Stimulated activated CD8-positive, alpha-beta memory T cell treated with anti-CD3 and anti-CD28 coated beads, Interleukin-7, amount 100 ng/mL, for 48 hours (primary cell): ENCODE results near the gene CARD11.
"Not testable (repeated sequence)": the region's sequence is repeated elsewhere in the genome, so short reads cannot be mapped to it uniquely, and the experiment has no call there.

Experiments used
- DNase-seq, 2 donors: peaks; one replicate each; pipeline ENCODE4 v3.0.0-alpha.2; 2020; ENCODE audit warnings: low read depth in 1 of 2; ENCODE audit errors: extremely low read depth in 1 of 2

CARD11 gene

DNA sequence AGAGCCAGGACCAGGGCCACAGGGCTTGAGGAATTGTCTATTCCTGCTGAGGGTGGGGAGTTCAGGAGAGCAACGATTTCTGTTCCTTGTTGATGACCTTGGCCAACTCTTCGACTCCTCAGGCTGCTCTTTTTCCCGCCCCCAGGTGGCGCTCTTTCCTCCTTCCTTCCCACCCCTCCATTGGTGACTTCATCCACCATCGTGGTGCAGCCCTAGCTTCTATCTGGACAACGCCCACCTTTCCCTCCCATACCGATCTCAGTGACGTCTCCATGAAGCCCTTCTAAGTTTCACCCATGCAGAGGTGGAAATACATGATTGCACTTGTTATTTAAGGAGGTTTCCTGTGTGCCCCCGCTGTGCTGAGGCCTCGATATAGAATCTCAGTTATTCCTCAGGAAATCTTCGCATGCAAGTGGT is 22.1 kb upstream of the CARD11 start:
- DNase-seq = peak; percentile 51 to 64

DNA sequence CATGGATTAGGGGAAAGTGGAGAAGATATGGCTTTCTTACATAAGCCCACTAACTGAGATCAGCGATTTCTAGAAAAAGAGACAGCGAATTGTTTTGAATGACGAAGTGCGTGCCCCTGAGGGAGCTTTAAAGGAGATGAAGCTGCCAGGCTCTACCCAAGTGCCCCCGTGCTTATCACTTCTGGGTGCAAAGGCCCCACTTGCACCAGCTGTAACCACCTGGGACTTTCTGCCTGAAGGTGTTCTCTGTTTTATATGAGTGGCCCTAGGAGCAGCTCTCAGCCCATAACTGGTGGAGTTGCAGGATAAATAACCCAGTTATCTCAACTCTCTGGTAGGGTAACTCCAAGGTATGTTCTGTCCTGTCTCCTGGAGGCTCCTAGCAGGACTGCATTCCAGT is 20.4 kb upstream of the CARD11 start:
- no peak for DNase-seq

GRCh38 chr7:3063016-3063753 is 19.5 kb upstream of the CARD11 start:
- DNase-seq = peak; percentile 68 to 87

DNA sequence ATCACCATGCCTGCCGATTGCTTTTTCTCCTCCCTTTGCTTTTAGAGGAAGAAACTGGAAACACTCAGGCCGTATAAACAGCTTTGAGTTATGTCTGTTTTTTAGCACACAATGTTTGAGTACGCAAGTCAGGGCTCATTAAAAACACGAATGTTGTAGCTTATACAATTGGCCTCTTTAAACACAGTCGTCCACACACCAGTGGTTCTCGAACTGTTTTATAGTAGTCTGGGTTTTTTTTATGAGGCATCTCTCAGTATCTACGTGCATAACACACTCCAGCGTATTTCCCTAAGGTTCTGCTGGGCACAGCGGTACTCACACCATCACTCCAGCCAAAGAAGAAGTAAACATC is 13.4 kb upstream of the CARD11 start:
- DNase-seq = no peak

GRCh38 chr7:3056234-3057065 is 12.8 kb upstream of the CARD11 start:
- no peak for DNase-seq

DNA sequence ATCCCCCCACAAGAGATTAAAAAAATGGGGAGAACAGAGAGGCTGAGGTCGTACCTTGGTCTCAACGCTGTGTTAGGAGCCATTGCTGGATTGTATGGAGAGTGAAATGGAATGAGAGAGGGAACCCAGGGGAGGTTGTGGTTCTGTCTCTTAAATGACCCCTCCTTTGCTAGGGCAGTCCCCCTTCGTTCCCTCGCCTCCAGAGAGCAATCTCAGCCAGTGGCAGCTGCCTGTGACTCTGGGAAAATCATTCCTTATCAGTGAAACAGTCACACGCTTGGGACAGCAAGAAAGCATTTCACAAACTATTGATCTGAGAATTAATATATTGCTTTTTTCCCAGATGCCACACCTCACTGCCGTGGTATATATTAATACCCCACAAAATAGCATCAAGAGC is 12.0 kb upstream of the CARD11 start:
- no peak for DNase-seq

DNA sequence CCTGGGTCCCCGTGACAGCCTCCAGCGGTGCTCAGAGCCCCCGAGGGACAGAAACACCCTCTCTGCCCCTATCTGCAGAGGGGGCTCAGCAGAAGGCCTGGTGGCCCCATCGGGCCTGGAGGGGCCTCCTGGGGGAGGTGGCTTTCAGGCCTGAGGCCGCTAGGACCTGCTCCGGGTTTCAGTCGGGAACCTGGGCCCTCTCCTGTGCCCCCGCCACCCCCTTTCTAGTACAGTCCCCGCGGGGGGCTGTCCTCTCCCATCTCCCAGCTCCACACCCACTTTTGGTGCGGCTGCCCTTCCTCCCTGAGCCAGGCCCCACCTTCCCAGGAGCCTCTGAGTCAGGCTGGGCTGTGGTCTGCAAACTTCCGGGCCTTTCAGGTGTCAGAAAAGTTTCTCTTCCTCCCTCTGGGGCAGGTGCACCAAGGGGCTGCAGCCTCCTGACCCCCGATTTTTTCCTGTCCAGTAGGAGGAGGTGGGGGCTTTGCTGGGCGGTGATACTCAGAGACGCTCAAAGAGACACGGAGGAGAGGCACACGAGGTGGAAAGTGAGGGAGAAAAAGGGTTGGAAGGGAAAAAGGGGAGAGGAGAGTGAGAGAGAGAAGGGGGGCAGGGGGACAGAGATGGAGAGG is 692 bp downstream of the CARD11 start:
- peak; percentile 51 to 82 for DNase-seq

- DNase-seq = no peak
These were observed 1.5 kb downstream of the CARD11 start for GRCh38 chr7:3041986-3042675.

- DNase-seq = no peak
These were observed 3.9 kb downstream of the CARD11 start for GRCh38 chr7:3039787-3040186.

DNA sequence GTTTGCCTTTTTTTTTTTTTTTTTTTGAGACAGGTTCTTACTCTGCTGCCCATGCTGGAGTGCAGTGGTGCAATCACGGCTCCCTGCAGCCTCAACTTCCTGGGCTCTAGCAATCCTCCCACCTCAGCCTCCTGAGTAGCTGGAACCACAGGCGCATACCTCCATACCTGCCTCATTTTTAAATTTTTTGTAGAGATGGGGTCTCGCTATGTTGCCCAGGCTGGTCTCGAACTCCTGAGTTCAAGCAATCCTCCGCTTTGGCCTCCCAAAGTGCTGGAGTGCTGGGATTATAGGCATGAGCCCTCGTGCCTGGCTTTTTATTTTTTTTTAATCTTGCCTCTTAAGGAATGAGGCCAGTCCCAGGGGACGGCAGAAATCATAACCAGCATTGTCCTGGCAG is 5.7 kb downstream of the CARD11 start:
- DNase-seq = not testable (repeated sequence)

GRCh38 chr7:3037259-3037658 is 6.4 kb downstream of the CARD11 start:
- no peak for DNase-seq

DNA sequence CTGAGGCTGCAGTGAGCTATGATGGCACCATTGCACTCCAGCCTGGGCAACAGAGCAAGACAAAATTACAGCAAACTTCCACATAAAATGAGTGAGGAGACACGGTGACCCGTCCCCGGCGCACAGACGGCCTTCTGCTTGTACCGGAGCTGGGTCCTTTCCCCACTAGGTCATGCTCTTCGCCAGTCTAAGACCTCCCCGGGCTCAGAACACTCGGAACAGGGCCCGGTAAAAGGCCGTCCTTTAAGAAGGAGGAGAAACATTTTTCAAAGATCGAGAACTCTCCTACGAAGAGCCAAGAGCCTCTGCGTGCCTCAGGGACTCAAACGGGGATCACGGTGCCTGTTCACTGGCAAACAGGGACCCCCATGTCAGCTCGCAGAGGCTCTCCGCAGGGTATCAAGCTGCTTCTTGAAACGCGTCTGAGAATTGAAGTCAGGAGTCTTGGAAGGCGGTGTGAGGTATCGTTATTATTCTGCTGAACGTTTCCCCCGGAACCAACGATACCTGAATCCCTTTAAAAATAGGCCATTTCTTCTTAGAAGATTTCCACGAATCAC is 9.0 kb downstream of the CARD11 start:
- no peak for DNase-seq

- no peak for DNase-seq
These were observed 10.1 kb downstream of the CARD11 start for GRCh38 chr7:3033581-3033980.

- DNase-seq = no peak
These were observed 10.5 kb downstream of the CARD11 start for GRCh38 chr7:3033136-3033535.

DNA sequence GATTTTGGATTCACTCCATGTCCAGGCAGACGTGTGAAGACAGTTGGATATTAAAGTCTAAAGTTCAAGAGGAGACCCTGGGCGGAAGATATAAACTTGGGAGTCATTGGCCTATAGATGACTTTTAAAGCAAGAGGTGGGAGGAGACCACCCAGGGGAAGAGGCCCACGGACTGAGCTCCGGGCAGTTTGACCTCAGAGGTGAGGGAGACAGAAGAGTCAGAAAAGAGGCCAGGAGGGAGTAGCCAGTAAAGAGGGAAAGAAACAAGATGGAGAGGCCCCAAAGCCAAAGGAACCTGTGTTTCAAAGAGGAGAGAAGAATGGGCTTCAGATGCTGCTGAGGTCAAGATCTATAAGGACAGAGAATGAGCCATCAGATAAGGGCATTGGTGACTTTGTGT is 11.4 kb downstream of the CARD11 start:
- DNase-seq = no peak

- DNase-seq = no peak
These were observed 14.5 kb downstream of the CARD11 start for GRCh38 chr7:3029138-3029537.

GRCh38 chr7:3028758-3029093 is 14.9 kb downstream of the CARD11 start:
- no peak for DNase-seq

DNA sequence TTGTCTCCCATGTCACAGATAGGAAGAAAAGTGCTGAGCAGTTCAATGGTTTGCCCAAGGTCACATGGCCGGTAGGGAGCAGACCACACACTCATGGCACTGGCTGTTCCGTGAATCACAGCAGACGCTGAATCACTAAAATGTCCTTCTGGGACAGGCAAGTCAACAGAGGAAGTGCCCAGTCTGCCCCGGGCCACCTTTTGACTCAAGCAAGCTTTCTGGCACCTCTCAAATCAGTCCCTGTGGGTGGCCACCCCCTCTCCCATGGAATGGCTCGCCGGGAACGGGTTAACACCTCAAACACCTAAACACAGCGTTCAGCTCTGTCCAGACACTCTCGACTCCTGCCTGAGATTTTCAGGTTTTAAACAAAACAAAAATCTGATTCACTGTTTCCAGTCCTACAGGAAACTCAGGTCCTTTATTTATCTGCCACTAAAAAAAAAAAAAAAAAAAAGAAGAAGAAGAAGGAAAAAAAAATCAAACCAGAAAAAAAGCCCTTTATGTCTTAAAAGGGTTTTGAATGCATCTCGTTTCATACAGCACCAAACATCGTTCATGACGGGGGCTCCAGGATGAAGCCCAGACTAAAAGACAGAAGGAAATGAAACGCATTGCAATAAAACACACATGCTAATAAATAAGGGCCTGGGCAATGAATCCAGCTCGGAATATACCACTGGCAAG is 15.5 kb downstream of the CARD11 start:
- DNase-seq = peak; percentile 39 to 60

GRCh38 chr7:3027005-3027845 is 16.4 kb downstream of the CARD11 start:
- DNase-seq = no peak

- no peak for DNase-seq
These were observed 18.1 kb downstream of the CARD11 start for GRCh38 chr7:3025616-3026015.
